GM19238 (cell line): ENCODE results near the gene FOXA3.
A peak's percentile ranks its signal among the peaks of the same experiment; 100 is the strongest.

ENCODE experiments used
- DNase-seq: peaks from one replicate; pipeline ENCODE4 v3.0.0; 2011; ENCODE audit warnings: low spot score; ENCODE audit not compliant: insufficient read length

The FOXA3 gene

DNA sequence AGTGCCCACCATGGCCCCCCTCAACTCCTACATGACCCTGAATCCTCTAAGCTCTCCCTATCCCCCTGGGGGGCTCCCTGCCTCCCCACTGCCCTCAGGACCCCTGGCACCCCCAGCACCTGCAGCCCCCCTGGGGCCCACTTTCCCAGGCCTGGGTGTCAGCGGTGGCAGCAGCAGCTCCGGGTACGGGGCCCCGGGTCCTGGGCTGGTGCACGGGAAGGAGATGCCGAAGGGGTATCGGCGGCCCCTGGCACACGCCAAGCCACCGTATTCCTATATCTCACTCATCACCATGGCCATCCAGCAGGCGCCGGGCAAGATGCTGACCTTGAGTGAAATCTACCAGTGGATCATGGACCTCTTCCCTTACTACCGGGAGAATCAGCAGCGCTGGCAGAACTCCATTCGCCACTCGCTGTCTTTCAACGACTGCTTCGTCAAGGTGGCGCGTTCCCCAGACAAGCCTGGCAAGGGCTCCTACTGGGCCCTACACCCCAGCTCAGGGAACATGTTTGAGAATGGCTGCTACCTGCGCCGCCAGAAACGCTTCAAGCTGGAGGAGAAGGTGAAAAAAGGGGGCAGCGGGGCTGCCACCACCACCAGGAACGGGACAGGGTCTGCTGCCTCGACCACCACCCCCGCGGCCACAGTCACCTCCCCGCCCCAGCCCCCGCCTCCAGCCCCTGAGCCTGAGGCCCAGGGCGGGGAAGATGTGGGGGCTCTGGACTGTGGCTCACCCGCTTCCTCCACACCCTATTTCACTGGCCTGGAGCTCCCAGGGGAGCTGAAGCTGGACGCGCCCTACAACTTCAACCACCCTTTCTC is 8.2 kb downstream of the FOXA3 start:
- DNase-seq = no peak

DNA sequence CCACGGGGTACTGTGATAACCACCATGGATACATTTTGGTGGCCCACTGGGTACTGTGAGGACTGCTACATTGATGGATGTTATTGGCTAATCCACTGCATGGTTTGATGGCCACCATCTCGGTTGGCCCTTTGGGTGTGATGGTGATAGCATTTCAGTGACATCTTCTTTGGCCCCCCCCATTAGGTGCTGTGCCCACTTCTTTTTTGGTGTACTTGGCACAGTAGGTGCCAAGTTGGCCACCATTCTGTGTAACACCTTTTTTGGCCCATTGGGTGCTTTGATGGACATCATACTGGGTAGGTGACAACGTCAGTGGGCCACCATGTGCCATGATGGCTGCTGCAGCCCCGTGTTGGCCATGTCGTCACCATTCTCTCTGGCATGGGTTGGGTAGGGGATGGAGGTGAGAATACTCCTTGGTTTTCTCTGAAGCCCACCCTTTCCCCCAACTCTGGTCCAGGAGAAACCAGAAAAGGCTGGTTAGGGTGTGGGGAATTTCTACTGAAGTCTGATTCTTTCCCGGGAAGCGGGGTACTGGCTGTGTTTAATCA is 9.2 kb downstream of the FOXA3 start:
- DNase-seq = no peak

DNA sequence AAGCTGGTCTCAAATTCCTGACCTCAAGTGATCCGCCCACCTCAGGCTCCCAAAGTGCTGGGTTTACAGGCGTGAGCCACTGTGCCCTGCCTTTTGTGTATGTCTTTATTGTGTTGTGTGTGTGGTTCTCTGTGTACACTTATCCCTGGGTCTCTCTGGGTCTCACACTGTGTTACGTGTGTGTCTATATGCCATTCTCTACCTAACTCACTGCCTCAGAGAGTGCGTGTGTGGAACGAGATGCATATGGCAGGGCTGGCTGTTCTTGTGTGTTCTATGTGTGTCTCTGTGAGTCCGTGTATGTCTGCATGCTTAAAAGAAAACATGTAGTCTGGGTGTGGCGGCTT is 10.5 kb downstream of the FOXA3 start:
- no peak for DNase-seq

DNA sequence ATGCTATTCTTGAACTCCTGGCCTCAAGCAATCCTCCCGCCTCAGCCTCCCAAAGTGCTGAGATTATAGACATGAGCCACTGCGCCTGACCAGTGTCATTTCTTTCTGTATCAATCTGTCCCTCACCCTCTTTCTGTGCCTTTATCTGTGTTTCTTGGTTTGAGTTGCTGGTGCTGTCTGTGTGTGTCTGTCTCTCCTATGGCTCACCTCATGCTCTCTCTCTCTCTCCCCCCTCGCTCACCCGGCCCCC is 12.0 kb downstream of the FOXA3 start:
- no peak for DNase-seq

DNA sequence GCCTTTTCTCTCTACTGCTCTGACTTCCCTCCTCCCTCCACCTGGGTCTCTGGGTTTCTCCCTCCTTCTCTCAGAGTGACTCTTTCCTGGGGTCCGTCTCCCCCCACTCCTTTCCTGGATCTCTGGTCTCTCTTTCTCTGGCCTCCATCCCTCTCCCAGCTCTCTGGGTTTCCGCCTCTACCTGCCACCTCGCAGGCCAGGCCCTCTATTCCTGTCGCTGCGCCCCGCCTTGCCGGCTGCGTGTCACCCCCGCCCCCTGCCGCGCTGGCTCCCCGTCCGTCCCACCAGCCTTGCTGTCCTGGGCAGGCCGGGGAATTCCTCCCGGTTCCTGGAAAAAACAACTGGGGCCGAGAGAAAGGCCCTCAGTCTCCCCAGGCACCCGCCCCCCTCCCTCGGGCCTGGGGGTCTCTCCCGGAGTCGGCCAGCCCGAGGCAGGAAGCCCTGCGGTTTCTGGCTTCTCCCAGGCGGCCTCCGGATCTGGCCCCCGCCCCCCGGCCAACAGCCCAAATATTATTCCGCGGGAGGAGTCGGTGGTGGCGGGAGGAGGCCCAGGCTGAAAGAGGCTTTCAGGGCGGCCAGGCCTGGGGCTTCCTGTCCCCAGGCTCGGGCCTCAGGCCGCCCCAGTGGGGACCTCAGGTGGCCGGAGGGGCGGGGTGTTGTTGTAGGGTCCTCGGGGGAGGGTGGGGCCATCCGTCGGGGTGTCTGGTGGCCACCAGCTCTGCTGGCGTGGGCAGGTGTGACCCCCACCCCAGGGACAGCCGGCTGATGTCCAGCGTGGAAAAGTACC is 12.5 kb downstream of the FOXA3 start:
- DNase-seq = peak; percentile 62

DNA sequence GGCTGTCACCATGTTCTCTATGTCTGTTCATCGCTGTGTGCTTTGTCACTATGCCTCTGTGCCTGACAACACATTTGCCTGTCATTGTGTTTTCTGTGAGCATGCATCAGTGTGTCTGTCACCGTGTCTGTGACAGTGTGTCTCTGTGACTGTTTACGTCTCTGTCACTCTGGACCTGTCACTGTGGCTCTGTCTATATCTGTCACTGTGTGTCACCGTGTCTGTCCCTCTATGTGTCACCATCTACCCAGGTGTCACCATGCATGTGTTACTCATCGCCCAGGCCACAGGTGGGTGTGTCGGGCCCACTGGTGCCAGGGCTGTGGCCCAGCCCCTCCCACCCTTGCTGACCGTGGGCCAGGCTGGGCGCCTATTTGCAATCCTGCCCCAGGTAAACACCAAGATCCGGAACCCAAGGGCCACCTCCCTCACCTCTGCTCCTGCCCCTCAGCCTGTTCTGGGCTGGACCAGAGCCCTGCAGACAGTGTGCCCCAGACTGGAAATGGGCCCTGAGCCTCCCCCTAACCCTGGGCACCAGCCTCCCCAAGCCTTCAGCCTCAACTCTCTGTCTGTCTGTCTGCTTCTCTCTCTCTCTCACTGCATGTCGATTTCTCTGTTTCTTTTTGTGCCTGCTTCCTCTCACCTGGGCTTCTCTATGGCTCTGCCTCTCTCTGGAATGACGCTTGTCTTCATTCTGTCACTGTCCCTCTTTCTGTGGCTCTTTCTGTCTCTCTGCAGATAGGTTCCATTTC is 14.1 kb downstream of the FOXA3 start:
- DNase-seq = no peak

DNA sequence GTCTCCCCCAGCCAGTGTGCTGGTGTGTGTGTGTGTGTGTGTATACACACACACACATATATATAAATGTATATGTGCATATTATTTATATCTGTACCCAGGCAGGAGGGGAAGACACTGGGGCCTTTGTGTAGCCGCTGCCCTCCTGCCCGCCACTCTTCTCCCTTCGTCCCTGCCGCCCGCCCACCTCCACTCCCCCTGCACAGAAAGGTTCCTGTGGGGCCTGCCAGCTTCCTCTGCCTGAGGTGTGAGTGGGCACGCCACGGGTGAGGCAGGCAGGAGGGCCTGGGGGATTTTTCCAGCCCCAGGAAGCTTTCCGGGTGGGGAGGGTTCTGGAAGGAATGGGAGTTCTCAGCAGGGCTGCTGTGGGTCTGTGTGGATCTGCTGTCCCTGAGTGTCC is 14.9 kb downstream of the FOXA3 start:
- no peak for DNase-seq

DNA sequence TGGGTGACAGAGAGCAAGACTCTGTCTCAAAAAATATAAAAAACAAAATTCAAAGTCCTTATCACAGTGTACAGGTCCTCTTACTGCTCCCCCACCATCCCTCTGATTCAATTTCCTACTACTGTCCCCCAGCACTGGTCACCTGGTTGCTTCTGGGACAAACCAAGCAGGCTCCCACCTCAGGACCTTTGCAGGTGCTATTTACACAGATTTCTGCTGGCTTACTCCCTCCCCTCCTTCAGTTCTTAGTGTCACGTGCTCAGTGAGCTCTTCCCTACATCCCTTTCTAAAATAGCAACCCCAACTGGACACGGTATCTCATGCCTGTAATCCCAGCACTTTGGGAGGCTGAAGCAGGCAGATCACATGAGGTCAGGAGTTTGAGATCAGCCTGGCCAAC is 15.8 kb downstream of the FOXA3 start:
- no peak for DNase-seq

DNA sequence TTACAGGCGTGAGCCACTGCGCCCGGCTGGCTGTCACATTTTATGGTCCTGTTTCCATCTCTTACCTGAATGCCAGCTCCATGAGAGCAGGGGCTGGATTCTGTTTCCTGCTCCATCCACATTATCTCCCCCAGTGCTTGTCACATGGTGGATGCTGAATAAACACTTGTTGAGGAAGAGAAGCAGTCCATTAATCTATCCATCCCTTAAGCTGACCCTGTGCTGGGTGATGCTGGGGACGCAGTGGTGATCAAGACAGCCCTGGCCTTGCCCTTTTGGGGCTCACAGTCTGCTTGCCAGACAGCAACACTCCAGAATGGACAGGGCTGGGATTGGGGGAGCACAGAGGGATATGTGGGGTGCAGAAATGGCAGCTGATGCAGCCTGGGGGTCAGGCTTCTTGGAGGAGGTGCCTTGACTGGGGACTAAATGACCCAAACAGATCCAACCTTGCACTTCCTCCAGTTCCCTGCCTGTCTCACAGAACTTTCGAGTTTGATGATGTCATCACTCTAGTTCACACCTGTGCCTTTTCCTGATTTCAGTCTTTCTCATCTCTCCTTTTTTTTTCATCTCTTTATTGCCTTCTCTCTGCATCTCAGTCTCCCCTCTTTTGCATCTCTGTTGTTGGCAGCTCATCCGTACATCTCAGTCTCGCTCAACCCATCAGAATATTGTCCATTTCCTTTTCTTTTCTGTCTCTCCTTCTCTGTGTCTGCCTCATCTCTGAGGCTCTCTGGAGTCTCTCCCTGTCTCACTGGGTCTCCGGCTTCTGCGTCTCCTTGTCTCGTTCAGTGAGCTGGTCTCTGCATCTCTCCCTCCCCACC is 17.2 kb downstream of the FOXA3 start:
- DNase-seq = no peak

DNA sequence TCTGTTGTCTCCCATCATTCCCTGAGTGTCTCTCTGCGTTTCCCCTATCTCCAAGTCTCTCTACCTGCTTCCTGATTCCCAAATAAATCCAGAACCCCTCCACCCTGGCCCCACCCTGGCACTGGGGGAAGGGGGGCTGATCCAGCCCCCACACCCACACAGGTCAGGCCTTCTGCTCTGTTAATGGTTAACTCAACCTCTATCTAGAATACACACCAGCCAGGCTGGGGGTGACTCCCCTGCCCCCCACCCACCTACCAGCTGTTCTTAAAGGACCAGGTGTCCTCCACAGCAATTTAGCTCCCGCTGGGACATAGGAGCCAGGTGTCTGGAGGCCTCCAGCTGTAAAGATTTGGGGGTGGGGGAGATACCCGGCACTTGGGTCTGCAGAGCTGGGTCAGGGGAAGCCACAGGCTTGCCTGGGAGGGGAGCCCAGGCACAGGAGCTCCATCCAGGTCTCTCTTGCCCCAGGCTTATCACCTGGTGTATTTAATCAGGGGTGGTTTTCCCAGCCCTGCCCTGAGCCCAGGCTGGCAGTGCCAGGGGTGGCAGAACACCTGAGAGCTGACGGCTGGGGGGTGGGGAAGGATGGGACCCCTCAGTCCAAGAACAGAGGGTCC is 17.9 kb downstream of the FOXA3 start:
- DNase-seq = no peak

DNA sequence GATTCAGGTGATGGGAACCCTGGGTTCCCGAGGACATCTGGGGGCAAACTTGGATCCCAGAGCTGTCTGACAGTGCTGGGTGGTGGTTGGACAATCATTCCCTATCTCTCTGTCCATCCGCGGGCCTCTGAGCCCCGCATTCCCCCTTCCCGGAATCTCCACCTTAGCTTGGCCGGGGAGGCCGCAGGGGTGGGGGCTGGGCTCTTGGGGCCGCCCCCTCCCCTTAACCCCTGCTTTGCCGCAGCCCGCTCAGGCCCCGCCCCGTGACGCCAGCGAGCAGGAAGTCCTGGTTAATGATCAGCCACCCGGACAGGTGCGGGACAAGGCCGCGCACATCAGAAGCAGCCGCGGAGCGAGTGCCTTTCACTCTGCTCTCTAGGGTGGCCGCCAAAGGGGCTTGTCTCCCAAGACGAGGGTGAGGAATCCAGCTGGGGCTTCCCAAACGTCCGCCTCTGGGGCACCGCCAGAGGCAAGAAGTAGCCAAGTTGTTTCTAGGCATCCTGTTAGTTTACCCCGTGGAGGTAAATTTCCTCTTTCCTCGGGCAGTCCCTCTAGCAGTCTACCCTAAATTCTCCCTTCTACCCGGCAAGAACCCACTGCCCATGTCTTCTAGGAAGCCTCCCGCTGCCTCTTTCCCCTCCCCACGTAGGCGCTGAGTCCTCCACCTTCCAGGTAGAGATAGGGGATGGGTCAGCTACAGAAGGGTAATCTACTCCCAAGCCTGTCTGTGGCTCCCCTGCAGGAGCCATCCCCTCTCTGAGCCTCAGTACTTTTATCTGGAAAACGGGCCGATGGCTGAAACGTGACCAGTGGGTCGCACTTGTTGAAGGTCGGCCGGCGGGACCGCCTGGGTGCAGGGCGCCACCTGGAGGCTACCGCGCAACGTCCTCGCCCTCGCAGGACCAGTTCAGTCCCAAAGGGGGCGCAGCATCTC is 18.8 kb downstream of the FOXA3 start:
- peak; percentile 83 for DNase-seq

DNA sequence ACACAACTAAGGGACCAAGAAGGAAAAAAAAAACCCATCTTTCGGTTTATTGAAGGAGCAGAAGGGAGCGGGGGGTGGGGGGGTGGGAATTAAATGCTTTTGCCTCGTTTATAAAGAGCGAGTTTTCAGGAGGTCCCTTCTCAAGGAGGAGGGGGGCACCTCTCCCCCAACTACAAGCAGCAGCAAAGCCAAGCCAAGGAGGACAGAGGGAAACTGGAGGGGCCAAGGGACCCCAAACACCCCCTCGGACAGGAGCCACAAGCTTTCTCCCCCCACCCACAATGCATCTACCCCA is 19.4 kb downstream of the FOXA3 start:
- DNase-seq = no peak

DNA sequence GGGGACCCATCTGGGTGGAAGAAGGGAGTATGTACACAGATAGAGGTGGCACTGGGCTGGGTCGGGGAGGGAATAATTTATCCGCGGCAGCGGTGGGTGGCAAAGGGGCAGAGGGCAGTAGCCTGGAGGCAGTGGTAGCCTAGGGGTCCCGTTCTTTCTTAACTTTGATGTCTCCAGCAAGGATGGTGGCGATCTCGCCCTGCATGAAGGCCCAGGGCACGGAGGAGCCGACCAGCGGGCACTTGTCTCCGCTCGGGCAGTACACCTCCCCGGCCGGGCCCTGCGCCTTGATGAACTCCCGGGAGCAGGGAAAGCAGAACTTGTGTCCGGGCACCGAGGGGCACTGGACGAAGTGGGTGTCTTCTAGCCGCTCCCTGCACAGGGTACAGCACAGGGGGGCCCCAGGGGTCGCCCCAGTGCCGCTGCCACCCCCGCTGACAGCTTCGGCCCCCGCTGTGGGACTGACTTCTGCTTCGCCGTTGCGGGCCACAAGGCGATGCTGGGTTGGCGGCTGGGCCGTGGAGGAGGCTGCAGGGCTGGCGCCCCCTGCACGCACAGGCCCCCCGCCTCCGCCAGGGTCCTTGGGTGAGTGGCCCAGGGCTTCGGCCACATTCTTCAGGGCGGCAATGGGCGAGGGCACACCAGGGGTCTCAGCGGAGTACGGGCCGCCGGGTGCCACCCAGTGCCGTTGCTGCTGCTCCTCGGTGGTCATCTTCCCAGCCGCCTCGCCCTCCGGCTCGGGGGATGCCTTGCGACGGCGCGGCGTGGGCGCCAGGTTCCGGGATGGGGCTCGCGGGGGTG is 20.0 kb downstream of the FOXA3 start:
- DNase-seq = no peak

DNA sequence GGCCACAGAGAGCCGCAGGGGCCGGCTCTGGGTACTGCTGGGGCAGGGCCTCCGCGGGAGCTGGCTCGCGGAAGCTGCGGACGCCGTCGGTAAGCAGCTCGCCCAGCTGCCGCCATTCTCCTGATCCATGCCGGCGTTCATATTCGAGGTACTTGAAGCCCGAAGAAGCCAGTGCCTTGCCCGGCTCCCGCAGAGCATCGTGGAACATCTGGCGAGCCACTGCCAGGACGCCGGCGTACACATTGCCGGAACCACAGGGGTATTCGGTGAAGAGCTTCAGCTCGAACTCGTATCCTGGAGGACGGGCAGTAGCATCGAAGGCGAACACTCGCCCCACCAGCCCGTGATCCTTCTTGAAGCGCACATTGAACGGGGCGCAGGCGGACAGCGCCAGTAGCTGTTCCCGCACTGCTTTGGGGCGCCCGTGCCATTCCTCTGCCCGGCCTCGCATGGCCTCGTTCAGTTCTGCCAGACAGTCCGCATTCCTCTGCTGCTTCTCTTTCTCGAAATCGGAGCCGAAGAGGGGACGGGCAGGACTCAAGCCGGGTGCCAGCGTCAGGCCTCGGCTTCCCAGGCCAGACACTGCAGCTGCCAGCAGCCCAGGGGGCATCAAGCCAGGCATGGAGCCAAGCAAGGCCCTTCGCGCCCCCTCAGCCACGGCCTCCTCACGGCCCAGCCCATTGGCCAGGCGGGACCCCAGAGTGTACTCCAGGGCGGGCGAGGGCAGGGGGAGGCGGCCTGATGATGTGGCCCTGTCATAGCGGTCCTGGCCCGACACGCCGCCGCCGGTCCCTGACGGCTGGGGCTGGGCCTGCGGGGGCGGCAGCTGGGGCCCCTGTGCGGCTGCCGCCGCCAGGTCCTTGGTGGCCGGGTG is 20.8 kb downstream of the FOXA3 start:
- no peak for DNase-seq

DNA sequence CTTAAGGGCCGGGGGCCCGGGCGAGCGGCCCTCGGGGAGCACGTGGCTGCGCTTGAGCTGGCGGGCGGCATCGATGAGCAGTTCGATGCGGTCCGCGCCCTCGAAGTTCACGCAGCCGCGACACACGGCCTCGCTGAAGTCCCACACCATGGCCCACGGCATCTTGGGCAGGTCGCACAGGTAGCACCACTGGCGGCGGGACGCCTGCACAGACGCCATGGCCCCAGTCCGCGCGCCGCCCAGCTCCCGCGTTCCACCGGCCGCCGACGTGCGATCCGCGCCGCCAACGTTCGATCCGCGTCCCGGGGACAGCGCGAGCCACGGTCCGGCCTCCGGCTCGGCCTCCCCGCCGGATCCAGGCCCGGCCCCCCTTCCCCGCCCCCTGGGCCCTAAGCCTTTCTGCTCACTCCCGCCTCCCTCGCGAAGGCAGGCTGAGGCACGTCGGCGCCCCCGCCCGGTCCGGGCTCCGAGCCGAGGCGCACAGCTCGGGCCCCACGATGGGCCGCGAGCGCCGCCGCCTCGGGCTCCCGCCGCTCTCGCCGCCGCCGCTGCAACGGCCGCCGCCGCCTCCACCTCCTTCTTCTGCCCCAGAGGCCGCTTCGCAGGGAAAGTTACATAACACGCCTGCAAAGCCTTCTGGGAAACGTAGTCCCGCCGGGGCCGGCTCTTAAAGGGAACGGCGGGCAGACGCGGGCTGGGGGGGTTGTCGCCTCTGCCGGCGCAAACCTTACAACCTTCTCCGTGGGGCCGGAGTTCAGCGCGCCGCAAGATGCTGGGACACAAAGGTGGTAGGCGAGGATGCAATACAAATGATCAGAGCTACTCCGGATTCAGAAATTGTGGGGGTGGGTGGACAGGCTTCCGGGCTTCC is 21.7 kb downstream of the FOXA3 start, which contains the start of gene IRF2BP1:
Gene IRF2BP1, minus strand, starts transcription at position 586 of the 871 bp plus-strand sequence. Its CDS starts 367 bp downstream, at position 219.
- DNase-seq = peak; percentile 93

DNA sequence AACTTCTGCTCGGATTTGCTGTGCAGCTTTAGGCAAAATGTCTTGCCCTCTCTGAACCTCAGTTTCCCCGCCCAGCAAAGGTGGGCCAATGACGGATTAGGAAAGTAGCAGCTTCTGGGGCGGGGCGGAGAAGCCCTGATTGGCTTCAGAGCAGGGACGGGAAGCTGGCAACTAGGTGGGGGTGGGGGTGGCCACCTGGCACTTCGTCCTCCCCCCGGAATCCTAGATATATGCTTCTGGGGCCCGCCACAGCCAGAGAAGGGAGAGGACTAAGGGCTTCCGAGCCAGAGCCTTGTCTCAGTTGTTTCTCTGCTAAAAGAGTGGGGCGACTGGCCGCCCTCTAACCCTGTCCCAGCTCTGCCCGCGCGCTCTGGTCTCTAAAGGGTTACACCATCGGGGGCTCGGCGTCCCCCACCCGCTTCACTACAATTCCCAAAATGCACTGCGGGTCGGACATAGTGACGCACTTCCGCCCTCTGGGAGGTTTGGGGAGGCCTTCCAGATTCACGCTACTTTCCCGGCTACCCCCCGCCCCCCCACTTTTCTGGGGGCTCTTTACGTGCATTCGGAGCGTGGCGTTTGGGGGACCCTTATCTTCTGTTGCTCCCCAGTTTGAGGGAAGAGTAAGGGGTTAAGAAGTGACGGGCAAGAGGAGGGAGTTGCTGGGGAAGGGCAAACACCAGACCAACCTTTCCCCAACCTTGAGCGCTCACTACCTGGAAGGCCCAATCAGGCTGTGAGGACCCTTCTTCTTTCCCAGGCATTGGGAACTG is 22.5 kb downstream of the FOXA3 start:
- DNase-seq = peak; percentile 96
